ENCODE results near the gene HORMAD2.

DNA sequence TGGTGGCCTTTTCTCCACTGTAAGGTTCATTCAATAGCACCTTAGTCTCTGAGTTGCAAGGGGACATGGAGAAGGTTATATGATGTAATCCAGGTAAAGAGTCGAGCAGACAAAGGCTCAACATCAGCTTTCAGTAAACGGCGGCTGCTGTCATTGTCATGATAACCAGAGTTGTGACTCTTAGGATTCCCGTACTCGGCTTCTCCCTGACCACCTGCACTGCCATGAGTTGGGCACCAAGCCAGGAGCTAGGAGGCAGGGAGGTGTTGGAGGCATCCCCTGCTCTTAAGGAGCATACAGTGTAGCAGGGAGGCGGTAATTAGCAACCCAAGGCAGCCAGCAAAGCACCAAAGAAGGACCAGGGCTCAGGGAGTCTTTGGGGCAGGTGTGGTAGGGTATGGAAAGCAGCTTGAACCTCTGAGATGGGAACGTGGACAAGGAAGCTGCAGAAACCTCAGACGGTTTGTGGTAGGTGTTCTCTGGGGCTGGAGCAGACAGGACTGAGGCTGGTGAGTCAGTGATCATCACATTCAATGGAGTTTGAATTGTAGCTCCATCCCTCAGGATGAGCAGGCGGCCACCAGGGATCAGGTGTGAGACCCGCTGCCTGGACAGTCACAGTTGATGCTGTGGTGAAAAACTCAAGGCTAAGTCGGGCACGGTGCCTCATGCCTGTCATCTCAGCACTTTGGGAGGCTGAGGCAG is 134.6 kb downstream of the HORMAD2 start:
- TF ChIP-seq GLIS3 (CRISPR knock-in tag; IDR thresholded peaks at IDR 0.05) (no peak), ZC3H10 (CRISPR knock-in tag; IDR thresholded peaks at IDR 0.05) (no peak), ZFP3 (CRISPR knock-in tag; IDR thresholded peaks at IDR 0.05) (no peak)
- TF ChIP-seq, protein P1, sequence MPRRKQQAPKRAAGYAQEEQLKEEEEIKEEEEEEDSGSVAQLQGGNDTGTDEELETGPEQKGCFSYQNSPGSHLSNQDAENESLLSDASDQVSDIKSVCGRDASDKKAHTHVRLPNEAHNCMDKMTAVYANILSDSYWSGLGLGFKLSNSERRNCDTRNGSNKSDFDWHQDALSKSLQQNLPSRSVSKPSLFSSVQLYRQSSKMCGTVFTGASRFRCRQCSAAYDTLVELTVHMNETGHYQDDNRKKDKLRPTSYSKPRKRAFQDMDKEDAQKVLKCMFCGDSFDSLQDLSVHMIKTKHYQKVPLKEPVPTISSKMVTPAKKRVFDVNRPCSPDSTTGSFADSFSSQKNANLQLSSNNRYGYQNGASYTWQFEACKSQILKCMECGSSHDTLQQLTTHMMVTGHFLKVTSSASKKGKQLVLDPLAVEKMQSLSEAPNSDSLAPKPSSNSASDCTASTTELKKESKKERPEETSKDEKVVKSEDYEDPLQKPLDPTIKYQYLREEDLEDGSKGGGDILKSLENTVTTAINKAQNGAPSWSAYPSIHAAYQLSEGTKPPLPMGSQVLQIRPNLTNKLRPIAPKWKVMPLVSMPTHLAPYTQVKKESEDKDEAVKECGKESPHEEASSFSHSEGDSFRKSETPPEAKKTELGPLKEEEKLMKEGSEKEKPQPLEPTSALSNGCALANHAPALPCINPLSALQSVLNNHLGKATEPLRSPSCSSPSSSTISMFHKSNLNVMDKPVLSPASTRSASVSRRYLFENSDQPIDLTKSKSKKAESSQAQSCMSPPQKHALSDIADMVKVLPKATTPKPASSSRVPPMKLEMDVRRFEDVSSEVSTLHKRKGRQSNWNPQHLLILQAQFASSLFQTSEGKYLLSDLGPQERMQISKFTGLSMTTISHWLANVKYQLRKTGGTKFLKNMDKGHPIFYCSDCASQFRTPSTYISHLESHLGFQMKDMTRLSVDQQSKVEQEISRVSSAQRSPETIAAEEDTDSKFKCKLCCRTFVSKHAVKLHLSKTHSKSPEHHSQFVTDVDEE (CRISPR knock-in tag; IDR thresholded peaks at IDR 0.05): no peak
